Liver (tissue), 9 donors: Measurements from ENCODE around the gene SCML1. TPM values are rescaled to one million over a fixed set of nuclear protein-coding genes. Genes with fewer than 3 reads are reported as not detected.

Experiments used
- DNase-seq: peaks from one replicate; pipeline ENCODE4 v3.0.0-alpha.2; 2017; ENCODE audit warnings: low spot score
- H3K27ac ChIP-seq, 2 donors: one replicate each; pipeline ENCODE4 v1.7.0; 2013; ENCODE audit warnings: inconsistent platforms in 2 of 2, low read length in 2 of 2, control low read depth in 1 of 2, low read depth in 1 of 2, mild to moderate bottlenecking in 1 of 2
- H3K27me3 ChIP-seq, 4 donors: one replicate each; pipeline versions ENCODE4 v1.6.1 to v1.7.0; 2013; ENCODE audit warnings: low read length in 3 of 4, inconsistent platforms in 1 of 4, mild to moderate bottlenecking in 1 of 4, moderate library complexity in 1 of 4; ENCODE audit not compliant: control insufficient read depth in 4 of 4, insufficient read depth in 4 of 4
- H3K36me3 ChIP-seq, 4 donors: one replicate each; pipeline versions ENCODE4 v1.6.1 to v1.7.0; 2013; ENCODE audit warnings: low read length in 3 of 4, mild to moderate bottlenecking in 3 of 4, low read depth in 1 of 4, moderate library complexity in 1 of 4; ENCODE audit not compliant: control insufficient read depth in 4 of 4, insufficient read depth in 3 of 4
- H3K4me1 ChIP-seq, 4 donors: one replicate each; pipeline versions ENCODE4 v1.6.1 to v1.7.0; 2013; ENCODE audit warnings: low read length in 3 of 4, mild to moderate bottlenecking in 3 of 4, moderate library complexity in 1 of 4; ENCODE audit not compliant: control insufficient read depth in 4 of 4, insufficient read depth in 4 of 4
- H3K4me3 ChIP-seq, 3 donors: one replicate each; pipeline versions ENCODE4 v1.6.1 to v1.7.0; 2013; ENCODE audit warnings: low read length in 3 of 3, control low read depth in 1 of 3, low read depth in 1 of 3, mild to moderate bottlenecking in 1 of 3
- H3K9ac ChIP-seq, 2 donors: one replicate each; pipeline ENCODE4 v1.7.0; 2013; ENCODE audit warnings: low read length in 2 of 2, mild to moderate bottlenecking in 2 of 2, moderate library complexity in 2 of 2, control low read depth in 1 of 2, low read depth in 1 of 2
- H3K9me3 ChIP-seq, 4 donors: one replicate each; pipeline versions ENCODE4 v1.6.1 to v1.7.0; 2013; ENCODE audit warnings: low read length in 3 of 4; ENCODE audit not compliant: control insufficient read depth in 4 of 4
- CTCF ChIP-seq: fragments of 150-350 bp; IDR thresholded peaks from 2 replicates; pipeline ENCODE4 v1.5.1; 2017; ENCODE audit warnings: improper control_type of control experiment, low read depth, low read length; ENCODE audit not compliant: missing input control
- EGR1 ChIP-seq, 2 donors: IDR thresholded peaks; 2 replicates each; pipeline ENCODE4 v1.6.1; 2016 to 2018; ENCODE audit warnings: antibody characterized with exemption in 2 of 2, low read depth in 2 of 2
- FOXA1 ChIP-seq: IDR thresholded peaks from 2 replicates; pipeline ENCODE4 v1.6.1; 2016; ENCODE audit warnings: antibody characterized with exemption
- FOXA2 ChIP-seq: IDR thresholded peaks from 2 replicates; pipeline ENCODE4 v1.6.1; 2016; ENCODE audit warnings: antibody characterized with exemption
- GABPA ChIP-seq, 2 donors: IDR thresholded peaks in 1 of 2; conservative IDR thresholded peaks in 1 of 2; 2 replicates each; pipeline ENCODE4 v1.6.1; 2016; ENCODE audit warnings: antibody characterized with exemption in 2 of 2, mild to moderate bottlenecking in 1 of 2, moderate library complexity in 1 of 2
- HNF4G ChIP-seq: IDR thresholded peaks from 2 replicates; pipeline ENCODE4 v1.6.1; 2016; ENCODE audit warnings: antibody characterized with exemption
- JUND ChIP-seq, 2 donors: IDR thresholded peaks; 2 replicates each; pipeline ENCODE4 v1.6.1; 2016; ENCODE audit warnings: antibody characterized with exemption in 2 of 2
- NR2F2 ChIP-seq: IDR thresholded peaks from 2 replicates; pipeline ENCODE4 v1.6.1; 2016; ENCODE audit warnings: antibody characterized with exemption
- RAD21 ChIP-seq, 2 donors: IDR thresholded peaks; 2 replicates each; pipeline ENCODE4 v1.6.1; 2016; ENCODE audit warnings: antibody characterized with exemption in 2 of 2, mild to moderate bottlenecking in 2 of 2
- RXRA ChIP-seq, 2 donors: IDR thresholded peaks; 2 replicates each; pipeline ENCODE4 v1.6.1; 2017 to 2018; ENCODE audit warnings: antibody characterized with exemption in 2 of 2, mild to moderate bottlenecking in 1 of 2
- SP1 ChIP-seq: IDR thresholded peaks from 2 replicates; pipeline ENCODE4 v1.6.1; 2018; ENCODE audit warnings: antibody characterized with exemption, mild to moderate bottlenecking
- TAF1 ChIP-seq: conservative IDR thresholded peaks from 2 replicates; pipeline ENCODE4 v1.6.1; 2016; ENCODE audit warnings: antibody characterized with exemption, mild to moderate bottlenecking
- YY1 ChIP-seq: IDR thresholded peaks from 2 replicates; pipeline ENCODE4 v1.6.1; 2016; ENCODE audit warnings: antibody characterized with exemption, mild to moderate bottlenecking
- ZBTB33 ChIP-seq: IDR thresholded peaks from 2 replicates; pipeline ENCODE4 v1.6.1; 2016; ENCODE audit warnings: antibody characterized with exemption
- WGBS: extraction: QIAGEN DNeasy Blood & Tissue Kit; methylation state at CpG from one replicate; pipeline ENCODE4 v1.1.7; 2013; 5-methylcytosine and 5-hydroxymethylcytosine counted together
- polyA plus RNA-seq, 2 donors: library from polyadenylated mRNA; stranded (reverse) in 1 of 2; unstranded in 1 of 2; fragments of 200-250 nt in 1 of 2; fragments of >200 nt in 1 of 2; fragmentation: Nextera tagmentation in 1 of 2; extraction: Ambion mirVana in 1 of 2; gene quantifications; one replicate each; pipeline versions ENCODE4 v1.2.1 to v1.2.3, GENCODE V29; 2013 to 2015
- total RNA-seq, 2 donors: library from RNA; depleted of rRNA; stranded (reverse); fragments of >200 nt; gene quantifications; one replicate each; pipeline ENCODE4 v1.2.3, GENCODE V29; 2014
- TF ChIP-seq, protein P1 (sequence below): IDR thresholded peaks from 2 replicates; pipeline ENCODE4 v1.6.1; 2016; ENCODE audit warnings: antibody characterized with exemption
- TF ChIP-seq, protein P2 (sequence below): IDR thresholded peaks from 2 replicates; pipeline ENCODE4 v1.6.1; 2016; ENCODE audit warnings: antibody characterized with exemption, mild to moderate bottlenecking
- TF ChIP-seq, protein P3 (sequence below): IDR thresholded peaks from 2 replicates; pipeline ENCODE4 v1.6.1; 2016; ENCODE audit warnings: antibody characterized with exemption
- donor health status: healthy.
- donor health status: healthy.
- donor health status: healthy.
- donor health status: healthy.
- donor health status: healthy.

Gene SCML1
- total and polyA plus RNA-seq, 4 donors, result 7.9 to 17.9 (median 14.9) TPM

GRCh38 chrX:17725181-17725580 lies 12.1 kb upstream of the SCML1 start:
- Histone ChIP-seq H3K36me3 (no peaks in the 10 kb centered on the region), H3K4me1 (no peaks in the 10 kb centered on the region), H3K9ac (no peak overlapping the region), H3K27ac (no peak overlapping the region), H3K4me3 (no peak overlapping the region), H3K9me3 (no peaks in the 10 kb centered on the region), H3K27me3 (no peaks in the 10 kb centered on the region)
- WGBS, result 86% methylated on average over 2 of the region's 2 CpGs
- DNase-seq, result no peak
- TF ChIP-seq YY1 (no peak), ZBTB33 (no peak), CTCF (no peak), HNF4G (no peak), RXRA (IDR thresholded peaks at IDR 0.05) (no peak), FOXA2 (no peak), TAF1 (no peak), GABPA (IDR thresholded peaks at IDR 0.05 in 1 of 2, conservative IDR thresholded peaks at IDR 0.05 in 1 of 2) (no peak), SP1 (no peak), JUND (IDR thresholded peaks at IDR 0.05) (no peak), NR2F2 (no peak), RAD21 (IDR thresholded peaks at IDR 0.05) (no peak), FOXA1 (no peak), EGR1 (IDR thresholded peaks at IDR 0.05; ENCODE audit: low read depth in 2 of 2) (no peak)
- TF ChIP-seq, protein P1, sequence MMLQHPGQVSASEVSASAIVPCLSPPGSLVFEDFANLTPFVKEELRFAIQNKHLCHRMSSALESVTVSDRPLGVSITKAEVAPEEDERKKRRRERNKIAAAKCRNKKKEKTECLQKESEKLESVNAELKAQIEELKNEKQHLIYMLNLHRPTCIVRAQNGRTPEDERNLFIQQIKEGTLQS, result no peak
- TF ChIP-seq, protein P2, sequence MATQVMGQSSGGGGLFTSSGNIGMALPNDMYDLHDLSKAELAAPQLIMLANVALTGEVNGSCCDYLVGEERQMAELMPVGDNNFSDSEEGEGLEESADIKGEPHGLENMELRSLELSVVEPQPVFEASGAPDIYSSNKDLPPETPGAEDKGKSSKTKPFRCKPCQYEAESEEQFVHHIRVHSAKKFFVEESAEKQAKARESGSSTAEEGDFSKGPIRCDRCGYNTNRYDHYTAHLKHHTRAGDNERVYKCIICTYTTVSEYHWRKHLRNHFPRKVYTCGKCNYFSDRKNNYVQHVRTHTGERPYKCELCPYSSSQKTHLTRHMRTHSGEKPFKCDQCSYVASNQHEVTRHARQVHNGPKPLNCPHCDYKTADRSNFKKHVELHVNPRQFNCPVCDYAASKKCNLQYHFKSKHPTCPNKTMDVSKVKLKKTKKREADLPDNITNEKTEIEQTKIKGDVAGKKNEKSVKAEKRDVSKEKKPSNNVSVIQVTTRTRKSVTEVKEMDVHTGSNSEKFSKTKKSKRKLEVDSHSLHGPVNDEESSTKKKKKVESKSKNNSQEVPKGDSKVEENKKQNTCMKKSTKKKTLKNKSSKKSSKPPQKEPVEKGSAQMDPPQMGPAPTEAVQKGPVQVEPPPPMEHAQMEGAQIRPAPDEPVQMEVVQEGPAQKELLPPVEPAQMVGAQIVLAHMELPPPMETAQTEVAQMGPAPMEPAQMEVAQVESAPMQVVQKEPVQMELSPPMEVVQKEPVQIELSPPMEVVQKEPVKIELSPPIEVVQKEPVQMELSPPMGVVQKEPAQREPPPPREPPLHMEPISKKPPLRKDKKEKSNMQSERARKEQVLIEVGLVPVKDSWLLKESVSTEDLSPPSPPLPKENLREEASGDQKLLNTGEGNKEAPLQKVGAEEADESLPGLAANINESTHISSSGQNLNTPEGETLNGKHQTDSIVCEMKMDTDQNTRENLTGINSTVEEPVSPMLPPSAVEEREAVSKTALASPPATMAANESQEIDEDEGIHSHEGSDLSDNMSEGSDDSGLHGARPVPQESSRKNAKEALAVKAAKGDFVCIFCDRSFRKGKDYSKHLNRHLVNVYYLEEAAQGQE, result no peak
- TF ChIP-seq, protein P3, sequence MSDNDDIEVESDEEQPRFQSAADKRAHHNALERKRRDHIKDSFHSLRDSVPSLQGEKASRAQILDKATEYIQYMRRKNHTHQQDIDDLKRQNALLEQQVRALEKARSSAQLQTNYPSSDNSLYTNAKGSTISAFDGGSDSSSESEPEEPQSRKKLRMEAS, result no peak
